OCI-LY1 (cell line): ENCODE results near the gene HEATR1.
A peak's percentile ranks its signal among the peaks of the same experiment; 100 is the strongest.

Source experiments
- H2AFZ ChIP-seq: fragments of 200-600 bp; sonication (generic), shearing (Covaris generic); 2 replicates; pipeline ENCODE4 v1.6.0; 2014; ENCODE audit warnings: antibody characterized with exemption, mild to moderate bottlenecking, low read length
- H3F3A ChIP-seq: fragments of 200-600 bp; sonication (generic), shearing (Covaris generic); 2 replicates; pipeline ENCODE4 v1.6.0; 2014; ENCODE audit warnings: mild to moderate bottlenecking, antibody characterized with exemption, low read length, moderate library complexity; ENCODE audit not compliant: insufficient read depth
- H3K27ac ChIP-seq: fragments of 200-600 bp; sonication (generic); 2 replicates; pipeline ENCODE4 v1.5.1; 2014; ENCODE audit warnings: low read length, mixed run types, mild to moderate bottlenecking, low read depth; ENCODE audit not compliant: poor library complexity, severe bottlenecking
- H3K27me3 ChIP-seq: fragments of 200-600 bp; sonication (generic); 2 replicates; pipeline ENCODE4 v1.6.0; 2014; ENCODE audit warnings: antibody characterized with exemption, mild to moderate bottlenecking, low read length, moderate library complexity; ENCODE audit not compliant: insufficient read depth
- H3K36me3 ChIP-seq: fragments of 200-600 bp; sonication (generic); 2 replicates; pipeline ENCODE4 v1.6.1; 2014; ENCODE audit warnings: mild to moderate bottlenecking, antibody characterized with exemption, low read length, moderate library complexity, mixed read lengths; ENCODE audit not compliant: insufficient read depth
- H3K4me1 ChIP-seq: fragments of 200-600 bp; sonication (generic); 2 replicates; pipeline ENCODE4 v1.5.1; 2014; ENCODE audit warnings: mild to moderate bottlenecking, low read length, moderate library complexity; ENCODE audit not compliant: insufficient read depth, severe bottlenecking
- H3K4me2 ChIP-seq: fragments of 200-600 bp; sonication (generic), shearing (Covaris generic); 2 replicates; pipeline ENCODE4 v1.6.1; 2014; ENCODE audit warnings: low read length
- H3K4me3 ChIP-seq: fragments of 200-600 bp; sonication (generic); 2 replicates; pipeline ENCODE4 v1.5.1; 2014; ENCODE audit warnings: low read length, low read depth, mild to moderate bottlenecking, mixed read lengths; ENCODE audit not compliant: poor library complexity, severe bottlenecking
- H3K79me2 ChIP-seq: fragments of 200-600 bp; shearing (Covaris generic); 2 replicates; pipeline ENCODE4 v1.6.1; 2016; ENCODE audit warnings: mixed run types, low read length, mixed read lengths; ENCODE audit not compliant: insufficient read depth
- H3K9ac ChIP-seq: fragments of 200-600 bp; sonication (generic), shearing (Covaris generic); 2 replicates; pipeline ENCODE4 v1.6.1; 2014; ENCODE audit warnings: mild to moderate bottlenecking, low read length, mixed read lengths
- H3K9me2 ChIP-seq: fragments of 200-600 bp; sonication (generic), shearing (Covaris generic); 2 replicates; pipeline ENCODE4 v1.6.1; 2014; ENCODE audit warnings: low read depth, mild to moderate bottlenecking, low read length, mixed read lengths
- H3K9me3 ChIP-seq: fragments of 200-600 bp; shearing (Covaris generic); 2 replicates; pipeline ENCODE4 v1.6.1; 2014; ENCODE audit warnings: low read length, mixed read lengths
- H4K20me1 ChIP-seq: fragments of 200-600 bp; sonication (generic), shearing (Covaris generic); 2 replicates; pipeline ENCODE4 v1.6.0; 2016; ENCODE audit warnings: mild to moderate bottlenecking, low read length; ENCODE audit not compliant: insufficient read depth
- EZH2 ChIP-seq: fragments of 200-600 bp; sonication (generic), shearing (Covaris generic); IDR thresholded peaks from 2 replicates; pipeline ENCODE4 v1.8.0; 2017; ENCODE audit warnings: borderline replicate concordance, mixed run types, mild to moderate bottlenecking, antibody characterized with exemption, low read length, moderate library complexity, mixed read lengths
- TF ChIP-seq, protein P1 (sequence below): fragments of 200-600 bp; sonication (generic), shearing (Covaris generic); IDR thresholded peaks from 2 replicates; pipeline ENCODE4 v1.5.1; 2017; ENCODE audit warnings: mild to moderate bottlenecking, antibody characterized with exemption, low read length, moderate library complexity, mixed read lengths

Gene HEATR1

GRCh38 chr1:236603991-236604904 is at the start of gene HEATR1:
Gene HEATR1, minus strand, starts transcription at chr1:236604516. Its CDS starts 421 bp downstream, at chr1:236604095.
- H3K36me3 ChIP-seq = peaks cover 32% of the 10 kb centered on the region
- peak within 1 kb of the TSS; percentile 76 for H3K4me2 ChIP-seq
- peak within 1 kb of the TSS; percentile 98 for H3K4me3 ChIP-seq
- peak within 1 kb of the TSS; percentile 99 for H3K9ac ChIP-seq
- no peaks in the 10 kb centered on the region for H3F3A ChIP-seq
- H3K9me3 ChIP-seq = no peaks in the 10 kb centered on the region
- H2AFZ ChIP-seq = peak within 1 kb of the TSS; percentile 79
- H3K4me1 ChIP-seq = peaks cover 15% of the 10 kb centered on the region
- H4K20me1 ChIP-seq = no peaks in the 10 kb centered on the region
- no peaks in the 10 kb centered on the region for H3K27me3 ChIP-seq
- no peaks in the 10 kb centered on the region for H3K9me2 ChIP-seq
- TF ChIP-seq, protein P1, sequence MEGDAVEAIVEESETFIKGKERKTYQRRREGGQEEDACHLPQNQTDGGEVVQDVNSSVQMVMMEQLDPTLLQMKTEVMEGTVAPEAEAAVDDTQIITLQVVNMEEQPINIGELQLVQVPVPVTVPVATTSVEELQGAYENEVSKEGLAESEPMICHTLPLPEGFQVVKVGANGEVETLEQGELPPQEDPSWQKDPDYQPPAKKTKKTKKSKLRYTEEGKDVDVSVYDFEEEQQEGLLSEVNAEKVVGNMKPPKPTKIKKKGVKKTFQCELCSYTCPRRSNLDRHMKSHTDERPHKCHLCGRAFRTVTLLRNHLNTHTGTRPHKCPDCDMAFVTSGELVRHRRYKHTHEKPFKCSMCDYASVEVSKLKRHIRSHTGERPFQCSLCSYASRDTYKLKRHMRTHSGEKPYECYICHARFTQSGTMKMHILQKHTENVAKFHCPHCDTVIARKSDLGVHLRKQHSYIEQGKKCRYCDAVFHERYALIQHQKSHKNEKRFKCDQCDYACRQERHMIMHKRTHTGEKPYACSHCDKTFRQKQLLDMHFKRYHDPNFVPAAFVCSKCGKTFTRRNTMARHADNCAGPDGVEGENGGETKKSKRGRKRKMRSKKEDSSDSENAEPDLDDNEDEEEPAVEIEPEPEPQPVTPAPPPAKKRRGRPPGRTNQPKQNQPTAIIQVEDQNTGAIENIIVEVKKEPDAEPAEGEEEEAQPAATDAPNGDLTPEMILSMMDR = no peak
- no peak for TF ChIP-seq EZH2
- peaks cover 14% of the 10 kb centered on the region for H3K79me2 ChIP-seq
- no peak within 1 kb of the TSS for H3K27ac ChIP-seq

- Histone ChIP-seq H3K4me1 (no peaks in the 10 kb centered on the region), H3K9ac (no peak overlapping the region)
These were observed 40.8 kb upstream of the HEATR1 start for GRCh38 chr1:236645016-236645680.

GRCh38 chr1:236642763-236643162 is 38.4 kb upstream of the HEATR1 start:
- H4K20me1 ChIP-seq = no peaks in the 10 kb centered on the region
- no peak for TF ChIP-seq EZH2
- TF ChIP-seq, protein P1 = no peak
- H3K9me2 ChIP-seq = no peaks in the 10 kb centered on the region
- no peaks in the 10 kb centered on the region for H3K79me2 ChIP-seq
- H3K4me2 ChIP-seq = no peak overlapping the region
- no peaks in the 10 kb centered on the region for H3F3A ChIP-seq
- no peak overlapping the region for H2AFZ ChIP-seq
- H3K27ac ChIP-seq = no peak overlapping the region
- no peaks in the 10 kb centered on the region for H3K36me3 ChIP-seq
- no peaks in the 10 kb centered on the region for H3K9me3 ChIP-seq
- no peak overlapping the region for H3K9ac ChIP-seq
- H3K27me3 ChIP-seq = no peaks in the 10 kb centered on the region
- H3K4me1 ChIP-seq = no peaks in the 10 kb centered on the region
- H3K4me3 ChIP-seq = no peak overlapping the region

More at GRCh38 chr1:236645016-236645680, 40.8 kb upstream of the HEATR1 start:
- Histone ChIP-seq H3K9me2 (no peaks in the 10 kb centered on the region), H2AFZ (no peak overlapping the region), H3K27ac (no peak overlapping the region), H3K27me3 (no peaks in the 10 kb centered on the region), H3K4me2 (no peak overlapping the region), H3K4me3 (no peak overlapping the region), H3F3A (no peaks in the 10 kb centered on the region), H3K79me2 (no peaks in the 10 kb centered on the region), H3K9me3 (no peaks in the 10 kb centered on the region), H3K36me3 (no peaks in the 10 kb centered on the region), H4K20me1 (no peaks in the 10 kb centered on the region)
- no peak for TF ChIP-seq EZH2
- TF ChIP-seq, protein P1 = no peak
